Lung (tissue), 12 donors: ENCODE results near the gene GRIN2A. TPM values are rescaled to one million over a fixed set of nuclear protein-coding genes. Genes with fewer than 3 reads are reported as not detected.

Source experiments
- ATAC-seq: fragments of 200-7000 bp; cut with Tn5 transposase; one replicate; pipeline ENCODE4 v1.9.1; 2020; ENCODE audit warnings: moderate number of reproducible peaks; ENCODE audit not compliant: insufficient read depth, low FRiP score
- DNase-seq, 3 donors: peaks; one replicate each; pipeline ENCODE4 v3.0.0-alpha.2; 2013 to 2017
- H3K27ac ChIP-seq, 2 donors: one replicate each; pipeline ENCODE4 v1.5.1; 2013; ENCODE audit warnings: mild to moderate bottlenecking in 2 of 2, moderate library complexity in 2 of 2, control low read depth in 1 of 2, inconsistent platforms in 1 of 2, low read depth in 1 of 2, low read length in 1 of 2
- H3K27me3 ChIP-seq, 3 donors: one replicate each; pipeline ENCODE4 v1.5.1; 2013; ENCODE audit warnings: low read length in 2 of 3; ENCODE audit not compliant: control insufficient read depth in 3 of 3, insufficient read depth in 3 of 3
- H3K36me3 ChIP-seq, 4 donors: one replicate each; pipeline ENCODE4 v1.5.1; 2013; ENCODE audit warnings: low read length in 4 of 4, mild to moderate bottlenecking in 1 of 4, moderate library complexity in 1 of 4; ENCODE audit not compliant: control insufficient read depth in 4 of 4, insufficient read depth in 4 of 4
- H3K4me1 ChIP-seq, 5 donors: one replicate each; pipeline ENCODE4 v1.5.1; 2013; ENCODE audit warnings: low read length in 5 of 5, mild to moderate bottlenecking in 2 of 5, moderate library complexity in 1 of 5; ENCODE audit not compliant: control insufficient read depth in 5 of 5, insufficient read depth in 5 of 5
- H3K4me3 ChIP-seq: one replicate; pipeline ENCODE4 v1.5.1; 2013; ENCODE audit warnings: mild to moderate bottlenecking, control low read depth, moderate library complexity
- H3K9ac ChIP-seq, 2 donors: one replicate each; pipeline ENCODE4 v1.5.1; 2013; ENCODE audit warnings: low read length in 2 of 2, control low read depth in 1 of 2; ENCODE audit not compliant: insufficient read depth in 1 of 2
- H3K9me3 ChIP-seq, 4 donors: one replicate each; pipeline ENCODE4 v1.5.1; 2013; ENCODE audit warnings: low read length in 3 of 4, mild to moderate bottlenecking in 1 of 4, moderate library complexity in 1 of 4; ENCODE audit not compliant: control insufficient read depth in 4 of 4, insufficient read depth in 3 of 4
- WGBS, 2 donors: extraction: QIAGEN DNeasy Blood & Tissue Kit; methylation state at CpG; one replicate each; pipeline ENCODE4 v1.1.7; 2013; 5-methylcytosine and 5-hydroxymethylcytosine counted together
- polyA plus RNA-seq, 2 donors: library from polyadenylated mRNA; stranded (reverse); fragments of 200-250 nt; gene quantifications; one replicate each; pipeline ENCODE4 v1.2.1, GENCODE V29; 2013
- total RNA-seq, 2 donors: library from RNA; depleted of rRNA in 1 of 2; stranded (reverse); fragments of >200 nt in 1 of 2; gene quantifications; one replicate each; pipeline ENCODE4 v1.2.1, GENCODE V29; 2014 to 2021
- TF ChIP-seq, protein P1 (sequence below): IDR thresholded peaks from 2 replicates; pipeline ENCODE4 v1.5.1; 2012; ENCODE audit warnings: mild to moderate bottlenecking; ENCODE audit errors: control extremely low read depth, extremely low read depth
- donor health status: control.
- donor health status: control.
- donor health status: Bipolar disorder and iron deficiency.
- donor health status: healthy.
- donor health status: DM: yes; HTN: yes; CAD: no.

The GRIN2A gene
- total and polyA plus RNA-seq, 4 donors: 0.02 to 0.37 (median 0.10) TPM

DNA sequence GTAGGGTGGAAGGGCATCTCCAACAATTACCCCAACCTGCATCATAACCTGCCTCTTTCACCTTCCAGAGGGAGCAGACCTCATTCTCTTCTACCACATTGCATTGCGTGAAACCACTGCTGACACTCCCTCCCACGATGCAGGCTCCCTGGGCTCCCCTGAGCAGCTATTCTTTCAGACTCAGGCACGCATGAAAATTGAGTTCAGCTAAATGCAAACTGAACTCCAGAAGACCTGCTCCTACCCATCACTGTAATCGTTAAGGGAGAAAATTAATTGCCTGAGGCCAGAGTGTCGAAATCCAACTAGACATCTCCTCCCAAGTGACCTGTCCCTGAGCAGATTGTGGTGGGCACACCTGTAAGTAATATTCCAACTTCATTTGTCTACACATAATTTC is 186.0 kb downstream of the GRIN2A start:
- Histone ChIP-seq H3K27me3 (no peaks in the 10 kb centered on the region), H3K27ac (no peak overlapping the region), H3K4me3 (no peak overlapping the region), H3K9ac (no peak overlapping the region), H3K36me3 (no peaks in the 10 kb centered on the region), H3K4me1 (no peaks in the 10 kb centered on the region), H3K9me3 (peaks cover 0 to 5% (median 0%) of the 10 kb centered on the region in 4 donors)
- ATAC-seq (no peak), DNase-seq (no peak)
- WGBS, 2 donors: 63% methylated on average over 5 of the region's 5 CpGs
- TF ChIP-seq, protein P1, sequence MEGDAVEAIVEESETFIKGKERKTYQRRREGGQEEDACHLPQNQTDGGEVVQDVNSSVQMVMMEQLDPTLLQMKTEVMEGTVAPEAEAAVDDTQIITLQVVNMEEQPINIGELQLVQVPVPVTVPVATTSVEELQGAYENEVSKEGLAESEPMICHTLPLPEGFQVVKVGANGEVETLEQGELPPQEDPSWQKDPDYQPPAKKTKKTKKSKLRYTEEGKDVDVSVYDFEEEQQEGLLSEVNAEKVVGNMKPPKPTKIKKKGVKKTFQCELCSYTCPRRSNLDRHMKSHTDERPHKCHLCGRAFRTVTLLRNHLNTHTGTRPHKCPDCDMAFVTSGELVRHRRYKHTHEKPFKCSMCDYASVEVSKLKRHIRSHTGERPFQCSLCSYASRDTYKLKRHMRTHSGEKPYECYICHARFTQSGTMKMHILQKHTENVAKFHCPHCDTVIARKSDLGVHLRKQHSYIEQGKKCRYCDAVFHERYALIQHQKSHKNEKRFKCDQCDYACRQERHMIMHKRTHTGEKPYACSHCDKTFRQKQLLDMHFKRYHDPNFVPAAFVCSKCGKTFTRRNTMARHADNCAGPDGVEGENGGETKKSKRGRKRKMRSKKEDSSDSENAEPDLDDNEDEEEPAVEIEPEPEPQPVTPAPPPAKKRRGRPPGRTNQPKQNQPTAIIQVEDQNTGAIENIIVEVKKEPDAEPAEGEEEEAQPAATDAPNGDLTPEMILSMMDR: no peak

- H3K27ac ChIP-seq: no peak overlapping the region
- 92% methylated on average over 7 of the region's 7 CpGs for WGBS, 2 donors
Observed at GRCh38 chr16:9992441-9992840, 189.8 kb downstream of the GRIN2A start.

DNA sequence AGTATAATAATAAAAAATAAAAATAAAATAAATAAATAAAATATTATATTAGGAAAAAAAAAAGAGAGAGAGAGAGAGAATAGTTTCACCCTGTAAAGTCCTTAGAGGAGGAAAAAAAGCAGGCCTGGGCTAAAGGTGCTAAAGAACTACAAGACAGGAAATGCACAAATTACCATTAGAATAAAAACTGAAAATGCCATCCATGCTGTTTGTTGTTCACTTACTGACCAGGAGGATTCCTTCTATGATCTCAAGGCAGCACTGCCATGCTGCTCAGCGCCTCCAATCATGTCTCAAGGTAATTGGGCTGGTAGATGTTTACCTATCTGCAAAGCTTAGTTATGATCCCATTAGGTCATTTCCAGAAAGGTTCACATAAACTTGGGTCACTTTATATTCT is 201.2 kb downstream of the GRIN2A start:
- no peak overlapping the region for H3K4me3 ChIP-seq
- no peaks in the 10 kb centered on the region for H3K4me1 ChIP-seq
- H3K36me3 ChIP-seq: no peaks in the 10 kb centered on the region
- DNase-seq (no peak), ATAC-seq (no peak)
- H3K9me3 ChIP-seq: peaks cover 0 to 3% (median 0%) of the 10 kb centered on the region in 4 donors
- H3K27ac ChIP-seq: no peak overlapping the region
- no peak overlapping the region for H3K9ac ChIP-seq
- 31 to 79% methylated on average over 1 of the region's 1 CpG for WGBS, 2 donors
- H3K27me3 ChIP-seq: no peaks in the 10 kb centered on the region
- TF ChIP-seq, protein P1: no peak

More at GRCh38 chr16:9992441-9992840, 189.8 kb downstream of the GRIN2A start:
- H3K4me3 ChIP-seq: no peak overlapping the region
- TF ChIP-seq, protein P1: no peak
- no peaks in the 10 kb centered on the region for H3K36me3 ChIP-seq
- no peaks in the 10 kb centered on the region for H3K27me3 ChIP-seq
- ATAC-seq (no peak), DNase-seq (no peak)
- no peak overlapping the region for H3K9ac ChIP-seq
- no peaks in the 10 kb centered on the region for H3K4me1 ChIP-seq
- H3K9me3 ChIP-seq: no peaks in the 10 kb centered on the region

DNA sequence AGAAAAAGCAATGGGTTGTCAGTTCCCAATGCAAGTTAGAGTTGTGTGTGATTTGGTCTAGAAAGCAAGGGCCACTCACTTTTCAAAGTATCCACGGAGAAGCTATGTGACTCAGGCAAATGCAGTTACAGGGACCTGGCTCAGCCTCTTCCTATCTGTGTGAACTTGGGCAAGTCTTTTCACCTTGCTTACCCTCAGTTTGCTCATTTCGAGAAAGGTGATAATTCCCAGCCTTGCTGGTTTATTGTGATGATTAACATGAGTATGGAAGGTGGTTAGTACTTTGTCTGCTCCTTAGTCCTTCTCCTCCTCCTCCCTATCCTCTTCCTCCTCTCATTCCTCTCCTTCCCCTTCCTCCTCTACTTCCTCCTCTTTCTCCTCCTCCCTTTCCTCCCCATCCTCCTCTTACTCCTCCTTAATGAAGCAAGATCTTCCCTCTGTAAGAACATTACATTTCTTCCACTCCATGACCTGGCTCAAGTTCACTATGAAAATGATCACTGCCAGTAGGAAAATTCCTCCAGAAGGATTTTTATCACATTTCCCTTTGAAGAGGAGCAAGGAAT is 204.0 kb downstream of the GRIN2A start:
- Histone ChIP-seq H3K4me1 (no peaks in the 10 kb centered on the region), H3K27ac (no peak overlapping the region), H3K9ac (no peak overlapping the region), H3K4me3 (no peak overlapping the region), H3K9me3 (no peaks in the 10 kb centered on the region), H3K36me3 (no peaks in the 10 kb centered on the region), H3K27me3 (no peaks in the 10 kb centered on the region)
- WGBS, 2 donors: 80 to 82% methylated on average over 2 of the region's 2 CpGs
- ATAC-seq: no peak
- DNase-seq: no peak
- TF ChIP-seq, protein P1: no peak
